Umbilical cord (tissue), 2 donors: ENCODE measurements around the gene SLC2A11. TPM values are rescaled to one million over a fixed set of nuclear protein-coding genes. Genes with fewer than 3 reads are reported as not detected.
A peak's percentile ranks its signal among the peaks of the same experiment; 100 is the strongest.

ENCODE experiments used
- DNase-seq: peaks from one replicate; pipeline ENCODE4 v3.0.0-alpha.2; 2015; ENCODE audit warnings: low spot score
- total RNA-seq: library from RNA; depleted of rRNA; stranded (reverse); fragments of >200 nt; gene quantifications from one replicate; pipeline ENCODE4 v1.2.3, GENCODE V29; 2014; ENCODE audit warnings: low replicate concordance; ENCODE audit not compliant: insufficient read depth

SLC2A11 gene
- total RNA-seq, 1 donor from 2014 or later, result 6.7 TPM

DNA sequence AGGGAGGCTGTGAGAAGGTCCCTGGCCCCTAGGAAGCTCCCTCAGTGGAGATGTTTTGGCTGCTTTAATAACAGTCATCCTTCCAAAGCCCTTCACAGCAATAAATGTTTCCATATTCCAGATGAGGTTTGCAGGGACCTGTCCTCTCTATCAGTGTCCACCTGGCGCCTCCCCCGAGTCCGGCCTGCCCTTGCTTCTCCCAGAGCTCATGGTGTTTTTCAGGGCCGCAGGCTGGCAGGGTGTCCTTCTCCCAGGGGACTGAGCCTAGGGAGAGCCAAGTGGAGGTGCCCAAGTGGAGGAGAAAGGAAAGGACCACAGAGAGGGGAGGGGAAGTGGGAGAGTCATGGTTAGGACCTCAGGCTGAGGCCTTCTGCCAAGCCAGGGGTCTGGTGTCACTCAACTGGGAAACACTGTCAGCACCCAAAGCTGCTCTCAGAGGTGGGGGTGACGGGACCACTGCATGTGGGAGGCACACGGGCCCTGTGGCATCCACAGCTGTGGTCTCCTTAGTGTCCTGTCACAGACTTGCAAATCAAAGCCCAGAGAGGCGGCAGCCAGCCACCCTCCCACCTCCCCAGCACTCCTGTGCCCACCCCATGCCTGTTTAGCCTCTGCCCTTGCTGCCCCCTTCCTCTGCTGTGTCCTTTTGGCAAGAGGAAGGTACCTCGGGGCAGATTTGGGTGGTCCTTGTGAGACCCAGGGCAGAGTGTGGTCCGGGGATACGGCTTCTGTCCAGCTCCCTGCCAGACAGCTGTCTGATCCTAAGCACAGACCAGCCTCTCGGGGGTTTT is 25.3 kb upstream of the SLC2A11 start:
- DNase-seq, result no peak

DNA sequence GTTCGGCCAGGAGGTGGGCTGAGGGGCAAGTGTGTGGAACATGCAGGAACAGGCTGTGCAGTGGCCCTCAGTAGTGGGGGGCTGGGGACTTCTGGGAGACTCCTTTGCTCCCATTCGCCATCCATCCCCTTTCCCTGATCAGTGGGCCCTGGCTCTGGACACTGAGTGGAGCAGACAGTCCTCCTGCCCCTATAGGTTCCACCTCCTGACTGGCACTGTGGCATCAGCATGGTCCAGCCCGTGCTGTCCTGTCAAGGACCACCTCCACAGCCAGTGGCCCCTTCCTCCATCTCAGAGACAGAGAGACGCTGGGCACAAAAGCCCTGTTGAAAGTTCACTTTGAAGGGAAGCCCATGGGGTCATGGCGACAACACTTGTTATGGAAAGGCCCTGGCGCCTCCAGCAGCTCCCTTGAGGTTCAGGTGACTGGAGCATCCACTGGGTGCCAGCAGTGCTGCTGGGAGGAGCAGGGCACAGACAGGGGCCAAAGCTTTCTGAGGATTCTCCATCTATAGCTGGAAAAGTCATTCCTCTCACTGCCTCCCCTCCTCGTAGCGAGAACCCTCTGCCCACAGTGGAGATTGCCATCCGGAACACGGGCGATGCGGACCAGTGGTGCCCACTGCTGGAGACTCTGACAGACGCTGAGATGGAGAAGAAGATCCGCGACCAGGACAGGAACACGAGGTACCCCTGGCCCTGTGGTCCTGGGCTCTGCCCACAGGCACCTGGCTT is 24.5 kb upstream of the SLC2A11 start:
- DNase-seq, result no peak

DNA sequence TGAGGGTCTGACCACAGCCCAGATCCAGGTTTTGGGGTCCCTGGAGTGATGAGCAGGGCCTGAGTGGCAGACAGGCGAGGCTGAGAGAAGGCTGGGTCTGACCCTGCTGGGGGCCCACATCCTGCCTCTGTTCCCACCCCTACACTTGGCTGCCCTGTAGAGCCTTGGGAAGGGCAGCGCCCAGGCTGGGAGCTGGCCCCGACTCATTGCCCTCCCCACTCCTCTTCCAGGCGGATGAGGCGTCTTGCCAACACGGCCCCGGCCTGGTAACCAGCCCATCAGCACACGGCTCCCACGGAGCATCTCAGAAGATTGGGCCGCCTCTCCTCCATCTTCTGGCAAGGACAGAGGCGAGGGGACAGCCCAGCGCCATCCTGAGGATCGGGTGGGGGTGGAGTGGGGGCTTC is 23.8 kb upstream of the SLC2A11 start:
- no peak for DNase-seq

DNA sequence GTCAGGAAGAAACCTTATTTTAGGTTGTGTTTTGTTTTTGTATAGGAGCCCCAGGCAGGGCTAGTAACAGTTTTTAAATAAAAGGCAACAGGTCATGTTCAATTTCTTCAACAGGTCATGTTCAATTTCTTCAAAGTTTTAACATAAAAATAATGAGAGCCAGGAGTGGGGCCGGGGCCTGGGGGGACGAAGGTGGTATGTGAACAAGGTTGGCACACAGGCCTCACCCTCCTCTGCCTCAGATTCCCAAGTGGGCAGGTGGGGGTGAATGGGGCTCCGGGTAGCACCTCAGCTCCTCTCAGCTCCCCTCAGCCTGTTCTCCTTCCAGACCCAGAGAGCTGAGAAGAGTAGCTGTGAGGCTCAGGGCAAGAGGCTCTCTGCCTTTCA is 23.3 kb upstream of the SLC2A11 start:
- no peak for DNase-seq

DNA sequence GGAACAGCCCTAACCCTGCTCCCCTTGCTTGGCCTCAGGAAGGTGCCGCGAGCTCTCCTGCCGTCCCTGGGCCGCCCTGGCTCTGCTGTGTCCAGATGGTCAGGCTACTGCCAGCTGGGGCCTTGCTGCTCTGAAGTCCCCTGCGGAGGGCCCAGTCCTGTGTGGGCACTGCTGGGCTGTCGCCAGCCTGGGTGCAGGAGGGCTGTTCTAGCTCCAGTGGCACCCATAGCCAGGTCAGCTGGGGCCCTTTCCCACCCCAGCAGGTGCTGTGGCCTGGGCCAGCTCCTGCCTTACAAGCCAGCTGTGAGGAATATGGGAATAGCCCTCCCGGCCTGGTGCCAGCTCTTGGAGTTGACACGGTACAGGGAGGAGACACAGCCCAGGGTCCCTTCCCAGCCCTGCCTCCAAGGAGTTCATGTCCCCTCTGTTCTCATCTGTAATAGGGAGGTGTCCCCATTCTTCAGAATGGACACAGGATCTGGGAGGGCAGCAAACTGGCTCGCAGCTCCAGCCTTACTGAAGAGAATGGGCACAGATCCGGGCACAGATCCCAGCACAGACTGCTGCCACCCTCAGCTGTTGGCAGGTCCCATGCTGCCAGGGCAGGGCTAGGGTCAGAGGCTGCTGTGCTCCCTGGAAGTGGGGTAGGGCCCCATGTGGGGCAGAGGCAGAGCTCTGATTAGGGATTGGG is 22.7 kb upstream of the SLC2A11 start:
- DNase-seq, result no peak

DNA sequence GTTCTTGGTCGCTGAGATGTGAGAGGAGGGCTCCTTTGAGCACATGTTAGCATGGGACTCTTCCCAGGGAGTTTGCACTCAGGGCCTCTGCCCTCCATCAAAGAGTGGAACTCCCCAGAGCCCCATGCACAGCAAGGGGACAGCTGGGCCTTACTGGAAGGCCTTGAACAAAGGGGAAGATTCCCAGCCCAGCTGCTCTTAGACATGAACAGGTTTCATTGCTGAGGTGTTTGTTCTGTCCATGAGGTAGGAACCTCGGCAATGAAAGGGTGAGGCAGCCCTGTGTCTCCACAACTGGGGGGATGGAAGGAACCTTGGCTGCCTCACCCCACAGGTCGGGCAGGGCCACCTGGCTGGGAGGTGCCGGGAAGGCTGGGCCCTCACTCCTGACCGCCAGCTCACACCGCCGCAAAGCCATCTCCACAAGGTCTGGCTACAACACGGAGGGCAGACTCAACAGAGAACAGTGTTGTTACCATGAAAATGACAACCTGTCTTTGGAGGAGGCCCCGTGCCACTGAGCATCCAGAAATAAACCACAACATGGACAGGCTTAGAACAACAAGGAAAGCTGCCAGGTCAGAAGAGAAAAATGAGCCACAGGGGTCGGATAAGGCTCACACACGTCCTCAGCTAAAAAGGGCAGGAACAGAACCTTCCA is 22.1 kb upstream of the SLC2A11 start:
- no peak for DNase-seq

DNA sequence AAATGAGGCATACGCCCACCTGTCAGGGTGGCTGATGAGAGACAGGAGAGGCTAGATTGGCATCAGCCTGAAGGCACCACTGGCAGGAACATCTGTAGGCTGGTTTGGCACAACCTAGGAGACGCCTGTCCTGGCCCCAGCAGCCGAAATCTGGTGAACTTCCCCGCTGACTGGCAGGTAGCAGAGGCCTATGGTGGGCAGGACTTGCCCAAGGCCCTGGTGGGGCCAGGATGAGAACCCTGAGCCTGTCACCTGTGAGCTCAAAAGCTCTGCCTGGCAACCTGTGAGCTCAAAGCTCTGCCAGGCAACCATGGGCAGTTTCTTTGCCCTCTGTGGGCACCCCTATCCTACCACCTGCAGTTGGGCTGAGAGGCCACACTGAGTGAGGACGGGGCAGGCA is 21.4 kb upstream of the SLC2A11 start:
- no peak for DNase-seq

DNA sequence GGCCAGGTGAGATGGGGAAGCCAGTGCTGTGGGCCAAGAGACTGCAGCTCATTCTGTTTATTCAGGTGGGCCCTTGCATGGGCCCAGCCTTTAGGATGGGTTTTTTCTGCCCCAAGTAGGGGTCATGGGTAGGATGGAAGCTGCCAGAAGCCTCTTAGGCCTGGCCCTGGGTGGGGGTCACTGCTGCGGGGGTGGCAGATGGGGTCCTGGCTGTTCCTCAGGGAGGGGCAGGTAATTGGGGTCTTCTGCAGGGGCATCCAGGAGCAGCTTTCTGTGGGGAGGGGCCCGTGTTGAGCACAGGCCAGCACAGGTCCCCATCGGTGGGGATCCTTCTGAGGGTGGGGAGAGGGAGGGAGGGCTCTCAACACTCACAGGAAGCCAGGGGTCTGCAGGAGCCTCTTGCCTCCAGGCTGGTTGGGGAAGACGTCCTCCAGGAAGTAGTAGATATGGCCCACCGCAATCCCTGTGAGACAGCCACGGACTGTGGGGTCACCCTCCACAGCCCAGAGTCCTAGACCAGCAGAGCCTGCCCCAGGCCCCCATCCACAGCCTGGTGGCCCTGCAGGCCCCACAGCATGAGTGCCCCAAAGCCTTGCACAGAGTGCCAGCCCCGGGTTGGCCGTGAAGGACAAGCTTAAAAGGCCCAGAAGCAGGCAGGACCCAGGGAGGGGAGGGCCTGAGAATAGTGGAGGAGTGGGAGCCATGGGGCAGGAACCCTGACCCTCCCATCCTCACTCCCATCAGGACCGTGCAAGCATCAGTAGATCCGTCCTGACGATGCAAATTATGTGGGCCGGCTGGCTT is 20.8 kb upstream of the SLC2A11 start:
- DNase-seq, result no peak

DNA sequence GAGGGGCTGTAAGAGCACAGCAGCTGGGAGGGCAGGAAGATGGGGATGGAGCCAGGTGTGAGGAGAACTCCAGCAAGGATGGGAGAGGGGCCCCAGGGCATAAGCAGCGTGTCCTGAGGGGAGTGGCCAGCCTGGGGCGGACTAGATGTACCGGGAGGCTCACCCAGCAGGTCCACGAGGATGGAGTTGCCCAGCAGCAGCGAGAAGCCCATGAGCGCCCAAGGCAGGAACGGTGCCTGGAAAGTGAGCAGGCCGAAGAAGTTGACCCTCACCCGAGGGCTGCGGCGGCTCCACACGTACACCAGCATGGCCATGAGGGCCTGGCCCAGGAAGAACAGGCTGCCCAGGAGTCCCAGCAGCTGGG is 20.2 kb upstream of the SLC2A11 start:
- no peak for DNase-seq

DNA sequence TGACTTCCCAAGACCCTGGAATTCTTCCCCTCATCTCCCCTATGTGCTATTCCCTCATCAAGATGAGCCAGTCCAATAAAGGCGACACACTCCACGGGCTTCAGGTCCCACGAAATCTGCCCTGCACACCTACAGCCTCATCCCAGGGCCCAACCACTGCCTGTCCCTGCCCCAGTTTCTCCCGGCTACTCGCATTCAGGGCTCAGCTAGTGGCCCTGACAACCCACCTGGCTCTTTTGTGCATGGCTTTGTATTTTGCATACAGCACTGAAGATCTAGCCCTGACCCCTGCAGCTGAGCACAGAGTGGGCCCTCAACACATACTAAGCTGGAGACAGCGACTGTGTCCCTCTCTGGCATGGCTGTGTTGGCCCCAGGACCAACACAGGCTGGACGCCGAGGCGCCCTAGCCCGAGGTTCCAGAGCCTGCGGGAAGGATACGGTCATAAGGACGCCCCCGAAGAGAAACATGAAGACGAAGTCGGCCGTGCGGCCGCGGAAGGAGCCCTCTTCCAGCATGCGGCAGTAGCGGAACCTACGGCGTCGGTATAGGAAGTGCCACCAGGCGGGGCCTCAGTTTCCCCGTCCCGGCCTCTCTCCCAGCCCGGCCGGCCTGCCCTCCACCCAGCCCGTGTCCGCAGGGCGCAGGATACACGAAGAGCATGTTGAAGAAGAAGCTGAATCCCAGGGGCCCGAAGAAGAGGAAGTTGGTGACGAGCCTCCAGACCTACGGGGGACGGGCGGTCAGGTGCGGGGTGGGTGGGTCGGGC is 19.6 kb upstream of the SLC2A11 start:
- no peak for DNase-seq

DNA sequence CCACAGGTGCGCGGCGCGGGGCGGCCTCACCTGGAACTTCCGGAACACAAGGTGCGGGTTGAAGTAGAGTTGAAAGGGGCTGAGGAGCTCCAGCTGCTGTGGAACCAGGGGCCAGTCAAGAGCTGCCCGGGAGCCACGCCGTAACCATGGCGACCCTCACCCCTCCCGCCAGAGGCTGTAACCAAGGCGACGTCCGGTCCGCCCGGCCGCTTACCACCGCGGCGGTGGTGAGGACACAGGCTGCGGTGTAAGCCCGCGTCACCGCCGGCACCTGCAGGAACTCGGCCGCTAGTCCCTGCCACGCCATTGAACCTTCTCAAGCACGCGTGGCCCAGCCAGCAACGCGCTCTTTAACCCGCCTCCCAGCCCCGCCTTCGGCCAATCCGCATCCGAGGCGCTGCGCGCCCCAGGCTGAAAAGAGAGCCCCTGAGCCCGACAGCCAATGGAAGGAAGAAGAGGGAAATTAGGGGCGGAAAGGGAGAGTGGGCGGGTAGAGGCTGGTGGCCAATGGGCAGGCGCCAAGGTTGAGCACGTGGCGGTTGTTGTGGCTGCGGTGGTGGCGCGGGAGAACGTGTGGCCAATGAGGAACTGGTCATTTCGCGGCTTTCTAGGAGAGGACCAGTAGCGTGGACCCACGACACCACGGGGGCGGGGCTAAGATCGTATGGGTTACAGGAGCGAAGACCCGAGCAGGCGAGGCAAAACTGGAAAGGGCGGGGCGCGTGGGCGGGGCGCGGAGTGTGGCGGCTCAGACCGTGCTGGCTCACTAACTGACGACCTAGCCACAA is 18.8 kb upstream of the SLC2A11 start, which contains the start of gene DERL3:
Gene DERL3 (minus strand): TSS at position 326 of the 788 bp plus-strand sequence. CDS start 19 bp downstream, at position 307.
- peak; percentile 98 for DNase-seq

DNA sequence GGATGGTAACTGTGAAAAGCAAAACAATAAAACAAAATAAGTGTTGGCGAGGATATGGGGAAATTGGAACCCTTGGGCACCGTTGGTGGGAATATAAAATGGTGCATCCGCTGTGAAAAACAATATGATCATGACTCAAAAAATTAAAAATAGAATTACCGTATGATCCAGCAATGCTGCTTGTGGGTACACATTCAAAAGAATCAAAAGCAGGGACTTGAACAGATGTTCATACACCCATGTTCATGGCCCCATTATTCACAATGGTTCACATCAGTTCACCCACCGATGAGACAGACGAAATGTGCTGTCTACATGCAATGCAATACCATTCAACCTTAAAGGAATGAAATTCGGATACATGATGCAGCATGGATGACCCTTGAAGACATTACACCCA is 17.6 kb upstream of the SLC2A11 start:
- DNase-seq, result no peak

DNA sequence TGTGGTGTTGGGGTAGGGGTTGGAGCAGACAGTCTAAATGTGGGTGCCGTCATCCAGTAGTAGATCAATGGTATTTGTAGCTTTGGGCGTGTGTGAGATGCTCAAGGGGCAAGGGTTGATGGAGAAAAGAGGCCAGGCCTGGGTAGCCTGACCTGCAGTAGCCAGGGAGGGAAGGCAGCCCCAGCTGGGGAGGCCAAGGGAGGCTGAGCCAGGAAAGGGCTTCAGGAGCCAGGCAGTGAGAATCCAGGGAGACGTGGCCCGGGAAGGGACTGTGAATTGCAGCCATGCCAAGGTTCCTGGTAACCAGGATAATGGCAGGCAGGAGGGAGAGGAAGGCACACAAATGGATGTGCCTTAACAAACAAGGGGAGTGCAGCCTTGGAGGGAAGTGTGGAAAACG is 16.4 kb upstream of the SLC2A11 start:
- no peak for DNase-seq

DNA sequence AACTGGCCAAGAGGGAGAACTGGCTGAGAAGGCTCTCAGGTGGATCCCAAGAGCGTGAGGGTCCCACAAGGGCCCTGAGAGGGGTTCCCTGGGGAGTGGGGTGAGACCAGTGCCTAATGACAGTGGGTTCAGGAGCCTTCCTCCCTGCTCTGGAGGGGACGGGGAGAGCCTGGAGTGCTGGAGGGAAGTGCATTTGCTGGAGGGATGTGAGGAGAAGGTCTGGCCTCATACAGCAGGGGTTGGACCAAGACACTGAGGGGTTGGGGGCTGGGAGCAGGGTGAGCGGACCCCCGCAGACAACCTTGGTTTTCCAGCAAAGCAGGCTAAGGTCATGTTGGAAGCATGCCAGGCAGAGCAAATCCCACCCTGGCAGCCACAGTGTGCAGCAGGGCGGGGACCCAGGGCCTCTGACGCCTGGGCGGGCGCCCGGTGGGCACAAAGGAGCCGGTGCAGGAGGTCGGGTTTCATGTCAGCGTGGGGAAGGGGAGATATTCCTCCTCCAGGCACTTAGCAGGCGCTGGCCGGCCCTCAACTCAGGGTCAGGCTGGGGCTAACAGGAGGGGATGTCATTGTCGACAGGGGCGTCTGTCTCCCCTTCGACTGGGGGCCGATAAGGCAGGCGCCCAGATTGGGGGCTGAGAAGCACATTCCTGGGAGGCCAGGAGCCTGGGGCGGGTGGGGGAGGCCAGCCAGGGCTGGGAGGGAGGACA is 15.8 kb upstream of the SLC2A11 start:
- DNase-seq, result no peak

DNA sequence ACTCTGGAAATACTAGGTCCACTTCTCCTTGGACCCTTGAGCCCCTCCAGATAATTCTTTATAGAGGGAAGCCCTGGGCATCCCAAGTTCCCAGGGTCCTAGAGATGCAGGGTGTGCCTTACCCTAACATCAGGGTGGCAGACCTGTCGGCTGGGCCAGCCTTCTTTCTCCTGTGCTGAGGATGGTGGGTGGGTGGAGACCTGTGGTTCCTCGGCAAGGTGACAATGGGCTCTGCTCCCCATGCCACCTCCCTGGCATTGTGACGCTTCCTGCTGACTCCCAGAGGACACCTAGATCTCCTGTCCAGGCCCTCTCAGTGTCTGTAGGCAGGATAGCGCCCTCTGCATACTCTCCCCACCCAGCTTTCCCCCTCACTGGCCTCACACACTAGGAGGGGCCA is 15.1 kb upstream of the SLC2A11 start:
- no peak for DNase-seq

DNA sequence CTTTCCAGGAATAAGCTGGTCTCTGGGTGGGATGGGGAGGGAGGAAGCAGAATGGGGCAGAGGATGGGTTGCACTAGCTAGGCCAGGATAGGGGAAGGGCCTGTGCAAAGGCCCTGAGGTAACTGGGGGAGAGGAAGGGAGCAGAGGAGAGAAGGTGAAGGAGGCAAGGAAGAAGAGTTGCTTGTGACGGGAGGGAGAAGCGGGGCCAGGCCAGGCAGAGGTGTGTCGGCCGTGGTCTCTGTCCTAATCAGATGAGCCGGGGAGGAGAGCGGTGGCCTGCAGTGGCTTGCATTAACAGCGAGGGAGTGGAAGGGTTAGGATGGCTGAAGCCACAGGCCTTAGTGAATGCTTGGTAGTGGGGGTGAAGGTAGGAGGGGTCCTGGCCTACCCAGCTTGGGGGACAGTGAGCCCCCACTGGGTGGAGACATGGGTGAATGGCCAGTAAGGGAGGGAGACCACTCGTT is 12.9 kb upstream of the SLC2A11 start:
- DNase-seq, result no peak

DNA sequence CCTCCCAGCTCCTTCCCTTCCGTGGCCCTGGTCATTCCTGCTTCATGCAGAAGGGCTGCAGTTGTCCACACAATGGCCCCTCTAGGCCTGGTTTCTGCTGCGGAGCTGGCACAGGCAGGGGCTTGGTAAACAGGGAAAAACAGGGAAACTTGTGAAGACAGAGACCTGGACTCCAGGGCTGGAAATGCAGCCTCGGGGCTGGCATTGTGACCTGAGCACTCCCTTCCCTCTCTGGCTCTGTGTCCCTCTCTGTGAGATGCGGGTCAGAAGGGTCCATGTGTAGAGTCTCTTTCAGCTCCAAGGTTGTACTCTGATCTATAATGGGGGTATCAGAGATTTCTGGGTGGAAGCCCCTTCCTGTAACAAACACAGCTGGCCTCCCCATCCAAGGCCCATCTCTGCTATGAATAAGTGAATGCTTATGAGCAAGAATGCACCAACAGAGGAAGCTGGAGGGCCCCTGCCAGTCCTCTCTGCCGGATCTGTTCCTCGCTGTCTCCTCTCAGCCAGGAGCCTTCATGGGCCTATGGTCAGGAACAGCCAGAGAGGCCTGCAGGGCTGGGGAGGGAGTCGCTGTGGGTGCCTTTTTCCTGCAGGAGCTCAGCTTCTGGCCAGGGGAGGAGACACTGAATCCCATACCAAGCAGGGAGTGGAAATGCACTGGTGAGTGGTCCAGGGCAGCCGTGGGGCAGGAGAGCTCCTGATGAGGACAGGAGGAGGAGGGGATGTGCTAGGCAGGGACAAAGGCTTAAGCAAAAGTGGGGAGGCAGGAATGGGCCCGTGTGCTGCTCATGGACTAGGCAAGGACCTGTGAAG is 12.2 kb upstream of the SLC2A11 start:
- DNase-seq, result no peak

DNA sequence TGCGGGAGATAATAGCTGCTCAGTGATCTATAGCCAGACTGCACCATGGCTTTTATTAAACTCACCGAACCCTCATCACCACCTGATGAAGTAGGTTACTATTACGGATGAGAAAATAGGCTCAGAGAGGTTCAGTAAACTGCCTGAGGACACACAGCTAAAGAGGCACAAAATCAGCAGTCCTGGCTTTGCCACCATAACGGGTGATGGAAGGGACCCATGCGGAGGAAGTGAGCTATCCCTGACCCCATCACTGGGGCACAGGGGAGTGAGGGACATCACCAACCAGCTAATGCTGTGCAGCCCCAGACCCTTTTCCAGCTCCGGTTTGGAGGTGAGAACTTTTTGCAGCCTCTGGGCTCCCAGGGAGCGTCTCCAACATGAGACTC is 11.6 kb upstream of the SLC2A11 start:
- DNase-seq, result no peak
